ENCODE results near the gene HNF1A.

Gene HNF1A

GRCh38 chr12:121001841-121002483, 23.6 kb downstream of the HNF1A start:
- H3K27ac ChIP-seq, result 0 out of 2 replicates have a peak overlapping the region, but pooled peaks have one; percentile 12
- TF ChIP-seq ZFX (IDR thresholded peaks at IDR 0.05; ENCODE audit: borderline replicate concordance), result no peak
- TF ChIP-seq, protein P1, sequence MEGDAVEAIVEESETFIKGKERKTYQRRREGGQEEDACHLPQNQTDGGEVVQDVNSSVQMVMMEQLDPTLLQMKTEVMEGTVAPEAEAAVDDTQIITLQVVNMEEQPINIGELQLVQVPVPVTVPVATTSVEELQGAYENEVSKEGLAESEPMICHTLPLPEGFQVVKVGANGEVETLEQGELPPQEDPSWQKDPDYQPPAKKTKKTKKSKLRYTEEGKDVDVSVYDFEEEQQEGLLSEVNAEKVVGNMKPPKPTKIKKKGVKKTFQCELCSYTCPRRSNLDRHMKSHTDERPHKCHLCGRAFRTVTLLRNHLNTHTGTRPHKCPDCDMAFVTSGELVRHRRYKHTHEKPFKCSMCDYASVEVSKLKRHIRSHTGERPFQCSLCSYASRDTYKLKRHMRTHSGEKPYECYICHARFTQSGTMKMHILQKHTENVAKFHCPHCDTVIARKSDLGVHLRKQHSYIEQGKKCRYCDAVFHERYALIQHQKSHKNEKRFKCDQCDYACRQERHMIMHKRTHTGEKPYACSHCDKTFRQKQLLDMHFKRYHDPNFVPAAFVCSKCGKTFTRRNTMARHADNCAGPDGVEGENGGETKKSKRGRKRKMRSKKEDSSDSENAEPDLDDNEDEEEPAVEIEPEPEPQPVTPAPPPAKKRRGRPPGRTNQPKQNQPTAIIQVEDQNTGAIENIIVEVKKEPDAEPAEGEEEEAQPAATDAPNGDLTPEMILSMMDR (IDR thresholded peaks at IDR 0.05), result no peak

DNA sequence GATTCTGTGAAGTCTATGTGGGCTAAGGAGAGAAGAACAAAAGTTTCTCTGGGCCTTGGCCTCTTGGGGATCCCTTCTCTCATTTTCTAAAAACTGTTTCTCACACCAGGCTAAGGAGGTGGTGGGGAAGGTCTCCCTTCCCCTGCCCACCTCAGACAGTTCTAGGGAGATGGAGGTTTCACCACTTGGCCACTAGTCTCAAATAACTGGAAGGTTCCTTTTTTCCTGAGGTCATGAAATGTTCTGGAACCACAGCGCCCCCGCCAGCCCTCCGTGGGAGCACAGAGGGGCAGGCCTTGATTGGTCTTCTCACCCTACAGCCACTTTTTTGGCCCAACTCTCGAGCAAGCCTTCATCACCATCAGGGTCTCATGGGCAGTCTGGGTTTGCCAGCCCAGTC, 25.3 kb downstream of the HNF1A start:
- H3K27ac ChIP-seq, result no peak overlapping the region
- TF ChIP-seq, protein P1 (IDR thresholded peaks at IDR 0.05), result peak; percentile 33
- no peak for TF ChIP-seq ZFX (IDR thresholded peaks at IDR 0.05; ENCODE audit: borderline replicate concordance)

DNA sequence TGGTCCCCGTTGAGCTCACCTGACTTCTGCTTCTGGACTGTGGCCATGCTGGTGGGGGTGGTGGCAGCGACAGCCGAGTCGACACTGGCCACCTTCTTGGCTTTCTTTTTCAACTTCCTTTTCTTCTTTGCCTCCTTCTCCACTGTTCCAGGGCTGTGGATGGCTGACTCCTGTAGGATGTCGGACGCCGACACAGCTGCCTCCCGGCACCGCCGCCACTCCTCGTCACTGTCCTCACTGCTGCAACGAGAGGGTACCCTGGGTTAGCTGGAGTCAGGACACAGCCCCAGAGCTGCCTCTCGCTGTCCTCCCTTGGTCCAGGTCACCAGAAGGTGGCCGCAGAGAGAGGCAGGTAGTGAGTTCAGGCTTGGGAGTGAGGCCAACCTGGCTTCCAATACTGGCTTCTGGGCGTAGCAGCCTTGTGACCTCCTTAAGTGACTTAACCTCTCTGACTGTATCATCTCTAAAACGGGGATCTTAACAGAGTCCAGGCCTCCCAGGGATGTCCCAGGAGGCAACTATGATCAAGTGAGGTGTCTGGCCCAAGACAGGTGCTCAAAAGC, 26.0 kb downstream of the HNF1A start:
- TF ChIP-seq, protein P1 (IDR thresholded peaks at IDR 0.05), result no peak
- TF ChIP-seq ZFX (IDR thresholded peaks at IDR 0.05; ENCODE audit: borderline replicate concordance), result no peak

DNA sequence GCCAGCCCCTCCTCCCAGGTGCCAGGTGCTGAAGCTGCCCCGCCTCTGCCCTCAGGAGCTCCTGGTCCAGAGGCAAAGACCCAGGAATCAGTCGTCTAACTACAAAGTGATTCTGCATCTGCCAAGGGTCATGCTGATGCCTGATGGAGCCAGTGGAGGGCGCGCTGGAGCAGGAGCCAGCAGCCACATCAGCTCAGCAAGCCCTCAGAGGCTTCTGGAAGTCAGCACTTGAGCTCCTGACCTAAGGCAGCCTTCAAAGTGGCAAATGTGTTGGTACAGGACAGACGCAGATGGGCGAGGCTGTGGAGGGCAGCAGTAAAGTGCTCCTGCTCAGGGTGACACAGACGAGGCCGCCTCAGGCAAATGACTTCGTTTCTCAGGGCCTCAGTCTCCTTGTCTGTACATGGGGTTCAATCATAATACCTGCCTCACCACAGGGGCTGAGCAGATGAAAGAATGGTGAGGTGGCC, 27.0 kb downstream of the HNF1A start:
- H3K27ac ChIP-seq, result no peak overlapping the region
- no peak for TF ChIP-seq ZFX (IDR thresholded peaks at IDR 0.05; ENCODE audit: borderline replicate concordance)
- TF ChIP-seq, protein P1 (IDR thresholded peaks at IDR 0.05), result peak; percentile 99

More for the DNA sequence above, 26.0 kb downstream of the HNF1A start:
- H3K27ac ChIP-seq, result 0 out of 2 replicates have a peak overlapping the region, but pooled peaks have one; percentile 12

GRCh38 chr12:121008347-121009098, 30.2 kb downstream of the HNF1A start:
- TF ChIP-seq, protein P1 (IDR thresholded peaks at IDR 0.05), result no peak
- no peak for TF ChIP-seq ZFX (IDR thresholded peaks at IDR 0.05; ENCODE audit: borderline replicate concordance)
- no peak overlapping the region for H3K27ac ChIP-seq

DNA sequence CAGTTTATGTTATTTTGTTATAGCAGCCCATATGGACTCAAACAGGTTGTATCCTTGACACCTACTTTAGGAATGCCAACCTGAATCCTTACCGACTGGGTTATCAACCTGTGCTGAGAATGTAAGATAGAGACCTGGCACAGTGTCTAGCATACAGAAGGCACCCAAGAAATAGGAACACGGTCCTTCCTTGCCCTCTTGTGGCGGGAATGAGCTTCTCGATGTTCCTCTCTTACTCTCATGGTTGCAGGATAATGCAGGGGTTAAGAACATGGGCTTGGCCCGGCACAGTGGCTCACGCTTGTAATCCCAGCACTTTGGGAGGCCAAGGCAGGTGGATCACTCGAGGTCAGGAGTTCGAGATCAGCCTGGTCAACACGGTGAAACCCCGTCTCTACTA, 31.4 kb downstream of the HNF1A start:
- TF ChIP-seq, protein P1 (IDR thresholded peaks at IDR 0.05), result peak; percentile 73
- no peak for TF ChIP-seq ZFX (IDR thresholded peaks at IDR 0.05; ENCODE audit: borderline replicate concordance)
- no peak overlapping the region for H3K27ac ChIP-seq

Data from 22Rv1 (cell line).